Esophagus squamous epithelium (tissue), 5 donors: Measurements from ENCODE around the gene TDRD12. TPM values are rescaled to one million over a fixed set of nuclear protein-coding genes. Genes with fewer than 3 reads are reported as not detected.

Source experiments
- DNase-seq: peaks from one replicate; lab custom pipeline; 2025; lab: John Stamatoyannopoulos, UW
- H3K27ac ChIP-seq, 4 donors: fragments of 200-600 bp; sonication (generic); one replicate each; pipeline ENCODE4 v1.5.1; 2016 to 2019; ENCODE audit warnings: mild to moderate bottlenecking in 1 of 4
- H3K27me3 ChIP-seq, 4 donors: fragments of 200-600 bp; sonication (generic); 1 replicate in 3 of 4; 2 replicates in 1 of 4; pipeline versions ENCODE4 v1.5.1 to v1.6.0; 2017 to 2021; ENCODE audit warnings: antibody characterized with exemption in 1 of 4
- H3K36me3 ChIP-seq, 3 donors: fragments of 200-600 bp; sonication (generic); one replicate each; pipeline ENCODE4 v1.5.1; 2016 to 2019
- H3K4me1 ChIP-seq, 3 donors: fragments of 200-600 bp; sonication (generic); one replicate each; pipeline ENCODE4 v1.5.1; 2017 to 2019
- H3K4me3 ChIP-seq, 4 donors: fragments of 200-600 bp; sonication (generic); 1 replicate in 3 of 4; 2 replicates in 1 of 4; pipeline ENCODE4 v1.5.1; 2016 to 2019; ENCODE audit warnings: mild to moderate bottlenecking in 2 of 4, moderate library complexity in 1 of 4
- H3K9me3 ChIP-seq, 3 donors: fragments of 200-600 bp; sonication (generic); one replicate each; pipeline ENCODE4 v1.5.1; 2016 to 2019
- CTCF ChIP-seq, 6 experiments: fragments of 450-650 bp in 4 of 6; fragments of 200-600 bp in 2 of 6; sonication (generic) in 2 of 6; IDR thresholded peaks; one replicate each; pipeline ENCODE4 v1.5.1; 2016 to 2019; ENCODE audit warnings: antibody characterized with exemption in 6 of 6, mild to moderate bottlenecking in 4 of 6, moderate library complexity in 4 of 6
- POLR2A ChIP-seq, 4 donors: fragments of 450-650 bp; IDR thresholded peaks; one replicate each; pipeline ENCODE4 v1.6.1; 2017; ENCODE audit warnings: antibody characterized with exemption in 4 of 4, mild to moderate bottlenecking in 4 of 4, moderate library complexity in 3 of 4
- WGBS, 2 donors: methylation state at CpG; one replicate each; pipeline ENCODE4 v1.1.5; 2018; 5-methylcytosine and 5-hydroxymethylcytosine counted together
- intact Hi-C: fragments of 100-400 bp; cut with DNase I; formaldehyde crosslinking; loops from one replicate; pipeline ENCODE4 v1.15.0; 2022
- total RNA-seq, 4 donors: library from RNA; depleted of rRNA; stranded (reverse); fragments of >200 nt; gene quantifications; one replicate each; pipeline ENCODE4 v1.1.0, GENCODE V29; 2016
- donor health status: DM: yes; HTN: yes; CAD: no.

The TDRD12 gene
- total RNA-seq, 4 donors from 2014 or later, result 0.18 to 1.7 (median 0.42) TPM; not detected in 1

- TF ChIP-seq POLR2A (IDR thresholded peaks at IDR 0.05) (no peak), CTCF (IDR thresholded peaks at IDR 0.05) (no peak)
- no peaks in the 10 kb centered on the region for H3K9me3 ChIP-seq
- H3K27me3 ChIP-seq, result no peaks in the 10 kb centered on the region
- no peaks in the 10 kb centered on the region for H3K4me1 ChIP-seq
- 66 to 70% methylated on average over 11 to 14 of the region's 14 CpGs for WGBS, 2 donors
- H3K4me3 ChIP-seq, result no peak within 1 kb of the TSS
- H3K27ac ChIP-seq, result no peak within 1 kb of the TSS
- H3K36me3 ChIP-seq, result no peaks in the 10 kb centered on the region
- intact Hi-C loops, result no loop called here
- no peak for DNase-seq
These were observed 149.9 kb downstream of the TDRD12 start, which contains the start of gene SLC7A9 for GRCh38 chr19:32869369-32869965. TSS of gene SLC7A9 (minus strand) at chr19:32869767. CDS start at chr19:32868534, 1,233 bp downstream.

GRCh38 chr19:32869966-32870573, 150.5 kb downstream of the TDRD12 start:
- Histone ChIP-seq H3K9me3 (no peaks in the 10 kb centered on the region), H3K27ac (no peak overlapping the region), H3K4me3 (no peak overlapping the region), H3K27me3 (no peaks in the 10 kb centered on the region), H3K36me3 (no peaks in the 10 kb centered on the region), H3K4me1 (no peaks in the 10 kb centered on the region)
- intact Hi-C loops, result no loop called here
- WGBS, 2 donors, result 69 to 80% methylated on average over 4 to 7 of the region's 18 CpGs
- no peak for DNase-seq
- TF ChIP-seq CTCF (IDR thresholded peaks at IDR 0.05) (no peak), POLR2A (IDR thresholded peaks at IDR 0.05) (no peak)

- DNase-seq, result no peak
- intact Hi-C loops, result no loop called here
- H3K4me3 ChIP-seq, result no peak overlapping the region
- H3K9me3 ChIP-seq, result no peaks in the 10 kb centered on the region
- 47 to 66% methylated on average over 3 to 9 of the region's 12 CpGs for WGBS, 2 donors
- no peak for TF ChIP-seq CTCF (IDR thresholded peaks at IDR 0.05)
- no peak for TF ChIP-seq POLR2A (IDR thresholded peaks at IDR 0.05)
- H3K27ac ChIP-seq, result no peak overlapping the region
- H3K27me3 ChIP-seq, result no peaks in the 10 kb centered on the region
- H3K36me3 ChIP-seq, result no peaks in the 10 kb centered on the region
- no peaks in the 10 kb centered on the region for H3K4me1 ChIP-seq
These were observed 151.4 kb downstream of the TDRD12 start for GRCh38 chr19:32870981-32871451.

- H3K9me3 ChIP-seq, result no peaks in the 10 kb centered on the region
- 73 to 81% methylated on average over 3 of the region's 3 CpGs for WGBS, 2 donors
- no peak for DNase-seq
- TF ChIP-seq CTCF (IDR thresholded peaks at IDR 0.05) (no peak), POLR2A (IDR thresholded peaks at IDR 0.05) (no peak)
- no peaks in the 10 kb centered on the region for H3K36me3 ChIP-seq
- no peaks in the 10 kb centered on the region for H3K4me1 ChIP-seq
- H3K27me3 ChIP-seq, result no peaks in the 10 kb centered on the region
- H3K27ac ChIP-seq, result no peak overlapping the region
- intact Hi-C loops, result no loop called here
- H3K4me3 ChIP-seq, result no peak overlapping the region
These were observed 152.8 kb downstream of the TDRD12 start for GRCh38 chr19:32872391-32872790.

GRCh38 chr19:32873247-32873959, 153.8 kb downstream of the TDRD12 start:
- Histone ChIP-seq H3K27ac (no peak overlapping the region), H3K36me3 (peaks cover 0 to 6% (median 0%) of the 10 kb centered on the region in 3 donors), H3K4me3 (no peak overlapping the region), H3K9me3 (no peaks in the 10 kb centered on the region), H3K4me1 (no peaks in the 10 kb centered on the region), H3K27me3 (no peaks in the 10 kb centered on the region)
- TF ChIP-seq CTCF (IDR thresholded peaks at IDR 0.05) (no peak), POLR2A (IDR thresholded peaks at IDR 0.05) (no peak)
- WGBS, 2 donors, result 71 to 93% methylated on average over 13 to 18 of the region's 18 CpGs
- intact Hi-C loops, result no loop called here
- DNase-seq, result no peak
